RWPE2 (cell line): ENCODE measurements around the gene ADAMTS4.
A peak's percentile ranks its signal among the peaks of the same experiment; 100 is the strongest.

Source experiments
- ATAC-seq: fragments of 200-7000 bp; cut with Tn5 transposase; 3 replicates; pipeline ENCODE4 v1.9.1; 2021; ENCODE audit warnings: low read depth
- DNase-seq: peaks from one replicate; pipeline ENCODE4 v3.0.0-alpha.2; 2020; ENCODE audit warnings: low spot score
- H3K27ac ChIP-seq: fragments of 450-650 bp; 2 replicates; pipeline ENCODE4 v1.5.1; 2017; ENCODE audit warnings: mild to moderate bottlenecking; ENCODE audit not compliant: poor library complexity, severe bottlenecking
- H3K27me3 ChIP-seq: fragments of 250-450 bp; sonication (Bioruptor Pico); 2 replicates; pipeline ENCODE4 v1.5.1; 2021; ENCODE audit warnings: mild to moderate bottlenecking, moderate library complexity; ENCODE audit not compliant: insufficient read depth, poor library complexity, severe bottlenecking
- H3K36me3 ChIP-seq: fragments of 250-450 bp; sonication (Bioruptor Pico); 2 replicates; pipeline ENCODE4 v1.5.1; 2020; ENCODE audit warnings: low read depth, mild to moderate bottlenecking, moderate library complexity
- H3K4me1 ChIP-seq: fragments of 250-450 bp; sonication (Bioruptor Pico); 2 replicates; pipeline ENCODE4 v1.5.1; 2021; ENCODE audit warnings: mild to moderate bottlenecking, moderate library complexity; ENCODE audit not compliant: insufficient read depth, poor library complexity, severe bottlenecking
- H3K4me3 ChIP-seq: fragments of 250-450 bp; sonication (Bioruptor Pico); 2 replicates; pipeline ENCODE4 v1.5.1; 2021; ENCODE audit warnings: mild to moderate bottlenecking, moderate library complexity; ENCODE audit not compliant: severe bottlenecking
- H3K9me3 ChIP-seq: fragments of 250-450 bp; sonication (Bioruptor Pico); 2 replicates; pipeline ENCODE4 v1.5.1; 2021; ENCODE audit warnings: mild to moderate bottlenecking, moderate library complexity; ENCODE audit not compliant: severe bottlenecking
- TF ChIP-seq, protein P1 (sequence below): fragments of 450-650 bp; IDR thresholded peaks from one replicate; pipeline ENCODE4 v1.5.1; 2017; ENCODE audit warnings: mild to moderate bottlenecking, moderate library complexity; ENCODE audit not compliant: poor library complexity, severe bottlenecking

Gene ADAMTS4

DNA sequence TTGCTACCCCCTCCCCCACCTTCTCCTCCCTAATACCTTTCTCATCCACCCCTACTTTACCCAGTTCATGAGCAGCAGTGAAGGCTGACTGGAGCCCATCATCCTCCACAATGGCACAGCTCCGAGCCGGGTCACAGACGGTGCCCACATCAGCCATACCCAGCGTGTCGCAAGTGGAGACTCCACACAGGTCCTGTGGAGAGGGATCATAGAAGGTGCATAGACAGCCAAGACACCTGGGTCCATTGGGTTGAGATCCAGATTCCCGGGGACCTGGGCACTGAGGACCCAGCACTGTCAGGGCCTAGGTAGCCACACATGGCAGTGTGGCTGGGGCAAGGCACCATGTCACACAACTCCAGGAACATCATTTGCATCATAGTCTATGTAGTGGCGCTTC, 2.7 kb downstream of the ADAMTS4 start:
- TF ChIP-seq, protein P1, sequence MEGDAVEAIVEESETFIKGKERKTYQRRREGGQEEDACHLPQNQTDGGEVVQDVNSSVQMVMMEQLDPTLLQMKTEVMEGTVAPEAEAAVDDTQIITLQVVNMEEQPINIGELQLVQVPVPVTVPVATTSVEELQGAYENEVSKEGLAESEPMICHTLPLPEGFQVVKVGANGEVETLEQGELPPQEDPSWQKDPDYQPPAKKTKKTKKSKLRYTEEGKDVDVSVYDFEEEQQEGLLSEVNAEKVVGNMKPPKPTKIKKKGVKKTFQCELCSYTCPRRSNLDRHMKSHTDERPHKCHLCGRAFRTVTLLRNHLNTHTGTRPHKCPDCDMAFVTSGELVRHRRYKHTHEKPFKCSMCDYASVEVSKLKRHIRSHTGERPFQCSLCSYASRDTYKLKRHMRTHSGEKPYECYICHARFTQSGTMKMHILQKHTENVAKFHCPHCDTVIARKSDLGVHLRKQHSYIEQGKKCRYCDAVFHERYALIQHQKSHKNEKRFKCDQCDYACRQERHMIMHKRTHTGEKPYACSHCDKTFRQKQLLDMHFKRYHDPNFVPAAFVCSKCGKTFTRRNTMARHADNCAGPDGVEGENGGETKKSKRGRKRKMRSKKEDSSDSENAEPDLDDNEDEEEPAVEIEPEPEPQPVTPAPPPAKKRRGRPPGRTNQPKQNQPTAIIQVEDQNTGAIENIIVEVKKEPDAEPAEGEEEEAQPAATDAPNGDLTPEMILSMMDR = no peak
- Histone ChIP-seq H3K27ac (no peak overlapping the region), H3K4me1 (peaks cover under 1% of the 10 kb centered on the region)

DNA sequence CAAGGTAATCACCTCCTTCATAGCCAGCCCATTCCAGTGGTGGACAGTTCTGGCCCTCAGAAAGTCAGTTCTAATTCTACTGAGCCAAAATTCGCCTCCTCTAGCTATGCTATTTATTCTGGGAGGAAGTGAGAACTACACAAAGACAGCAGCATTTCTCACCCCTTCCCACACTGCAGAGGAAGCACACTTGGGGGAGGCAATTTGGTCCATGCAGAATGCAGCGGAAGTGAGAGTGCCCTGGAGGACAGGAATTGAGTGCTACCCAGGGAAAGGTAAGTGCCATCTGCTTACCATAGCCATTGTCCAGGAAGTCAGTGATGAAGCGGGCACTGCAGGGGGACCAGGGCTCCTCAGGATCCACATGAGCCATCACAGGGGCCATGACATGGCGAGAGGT, 3.7 kb downstream of the ADAMTS4 start:
- TF ChIP-seq, protein P1 = no peak
- no peak overlapping the region for H3K27ac ChIP-seq
- no peaks in the 10 kb centered on the region for H3K9me3 ChIP-seq
- DNase-seq = no peak
- H3K4me3 ChIP-seq = no peak overlapping the region
- ATAC-seq = no peak
- no peaks in the 10 kb centered on the region for H3K4me1 ChIP-seq
- no peaks in the 10 kb centered on the region for H3K27me3 ChIP-seq
- H3K36me3 ChIP-seq = no peaks in the 10 kb centered on the region

More for the DNA sequence above, 2.7 kb downstream of the ADAMTS4 start:
- DNase-seq (no peak), ATAC-seq (no peak)
- H3K36me3 ChIP-seq = no peaks in the 10 kb centered on the region
- H3K27me3 ChIP-seq = no peaks in the 10 kb centered on the region
- H3K4me3 ChIP-seq = no peak overlapping the region
- H3K9me3 ChIP-seq = no peaks in the 10 kb centered on the region

DNA sequence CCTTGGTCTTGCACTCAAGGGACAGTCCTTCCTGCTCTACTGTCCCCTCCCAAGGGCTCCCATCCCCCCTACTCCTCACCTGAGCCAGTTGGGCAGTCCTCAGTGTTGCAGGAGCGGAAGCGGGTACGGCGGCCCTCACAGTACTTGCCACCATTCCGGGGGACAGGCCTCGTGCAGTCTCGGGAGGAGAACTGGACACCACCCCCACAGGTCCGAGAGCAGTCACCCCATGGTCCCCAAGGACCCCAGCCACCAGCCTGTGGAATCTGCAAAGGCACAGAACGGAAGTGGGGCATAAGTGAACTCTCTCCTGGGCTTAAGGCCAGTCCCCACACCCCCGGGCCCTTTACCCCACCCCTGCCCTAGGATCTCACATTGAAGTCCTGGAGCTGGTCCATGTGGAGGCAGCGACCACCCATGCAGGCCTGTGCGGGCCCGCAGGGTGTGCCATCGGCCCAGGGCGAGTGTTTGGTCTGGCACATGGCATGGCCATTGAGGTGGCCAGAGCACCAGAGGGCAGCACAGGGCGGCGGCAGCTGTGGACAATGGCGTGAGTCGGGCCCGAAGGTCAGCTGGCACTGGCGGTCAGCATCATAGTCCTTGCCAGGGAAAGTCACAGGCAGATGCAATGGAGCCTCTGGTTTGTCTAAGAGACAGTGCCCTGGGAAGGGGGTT, 5.2 kb downstream of the ADAMTS4 start:
- TF ChIP-seq, protein P1 = no peak
- ATAC-seq (no peak), DNase-seq (no peak)
- H3K4me3 ChIP-seq = no peak overlapping the region
- no peaks in the 10 kb centered on the region for H3K4me1 ChIP-seq
- H3K9me3 ChIP-seq = no peaks in the 10 kb centered on the region
- no peaks in the 10 kb centered on the region for H3K27me3 ChIP-seq
- H3K36me3 ChIP-seq = no peaks in the 10 kb centered on the region
- no peak overlapping the region for H3K27ac ChIP-seq

DNA sequence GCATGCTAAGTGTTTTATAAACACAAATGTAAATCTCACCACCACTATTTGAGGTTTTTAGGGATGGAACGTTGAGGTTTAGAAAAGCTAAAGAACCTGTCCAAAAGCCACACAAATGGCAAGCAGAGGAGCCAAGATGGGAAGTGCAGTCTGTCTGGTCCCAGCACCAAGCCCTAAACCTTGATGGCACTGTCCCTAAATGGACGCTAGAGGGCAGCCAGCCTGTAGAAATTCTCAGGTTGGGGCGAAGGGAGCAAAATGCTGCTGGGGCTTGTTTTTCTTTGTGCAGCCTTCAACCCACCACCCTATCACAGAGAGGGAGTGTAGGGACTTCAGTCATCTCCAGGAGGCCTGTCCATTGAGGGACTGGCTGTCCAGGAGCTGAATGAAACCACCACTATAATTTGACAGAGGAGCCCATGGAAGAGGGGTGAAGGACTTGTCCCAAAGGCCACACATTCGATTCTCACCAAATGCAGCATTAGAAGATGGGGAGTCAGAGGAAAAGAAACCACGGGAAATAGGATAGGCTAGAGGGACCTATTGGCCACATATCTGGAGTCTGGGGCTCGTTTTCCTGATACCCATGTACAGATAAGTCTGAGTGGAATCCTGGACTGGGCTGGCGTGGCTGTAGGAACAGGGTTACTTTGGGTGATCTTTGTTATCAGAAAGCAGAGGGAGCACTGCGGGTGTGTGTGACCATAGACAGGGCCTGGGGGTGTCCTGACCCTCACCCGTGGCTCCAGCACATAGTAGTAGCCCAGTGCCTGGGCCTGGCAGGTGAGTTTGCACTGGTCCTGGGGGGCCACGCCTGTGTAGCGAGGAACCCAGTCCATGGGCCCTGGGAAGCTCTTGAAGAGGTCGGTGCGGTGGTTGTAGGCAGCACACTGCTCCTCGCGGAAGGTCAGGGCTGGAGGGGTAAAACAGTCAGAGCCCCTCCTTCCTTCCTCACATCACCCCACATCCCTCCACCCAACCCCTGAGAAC, 6.1 kb downstream of the ADAMTS4 start:
- H3K27ac ChIP-seq = no peak overlapping the region
- H3K4me1 ChIP-seq = no peaks in the 10 kb centered on the region
- no peaks in the 10 kb centered on the region for H3K36me3 ChIP-seq
- no peaks in the 10 kb centered on the region for H3K9me3 ChIP-seq
- TF ChIP-seq, protein P1 = peak; percentile 93
- DNase-seq (no peak), ATAC-seq (peak; percentile 84)
- no peak overlapping the region for H3K4me3 ChIP-seq
- H3K27me3 ChIP-seq = no peaks in the 10 kb centered on the region
